ENCODE measurements around the gene CCN6. TPM values are rescaled to one million over a fixed set of nuclear protein-coding genes. Genes with fewer than 3 reads are reported as not detected.
A peak's percentile ranks its signal among the peaks of the same experiment; 100 is the strongest.

Gene CCN6
- total and polyA plus RNA-seq, 7 donors = not detected

GRCh38 chr6:112106562-112106961 lies 52.7 kb downstream of the CCN6 start:
- TF ChIP-seq EP300 (IDR thresholded peaks at IDR 0.05) (no peak), CTCF (IDR thresholded peaks at IDR 0.05) (no peak), POLR2A (IDR thresholded peaks at IDR 0.05) (no peak), POLR2AphosphoS5 (IDR thresholded peaks at IDR 0.05) (peak in 1 of 4 donors; percentile 34)
- Histone ChIP-seq H3K36me3 (peaks cover 10 to 55% (median 23%) of the 10 kb centered on the region in 4 donors), H3K4me1 (no peaks in the 10 kb centered on the region), H3K9me3 (no peaks in the 10 kb centered on the region), H3K4me3 (no peak overlapping the region), H3K27ac (no peak overlapping the region), H3K27me3 (no peaks in the 10 kb centered on the region)
- intact Hi-C loops (cut with DNase I) = no loop called here
- DNase-seq = no peak
- WGBS, 2 donors = 71 to 86% methylated on average over 2 of the region's 2 CpGs

GRCh38 chr6:112109262-112109661 lies 55.4 kb downstream of the CCN6 start:
- Histone ChIP-seq H3K27me3 (no peaks in the 10 kb centered on the region), H3K4me1 (no peaks in the 10 kb centered on the region), H3K27ac (peak overlapping the region in 2 of 4 donors; percentile 16 to 47), H3K36me3 (peaks cover 19 to 82% (median 46%) of the 10 kb centered on the region in 4 donors), H3K9me3 (no peaks in the 10 kb centered on the region), H3K4me3 (no peak overlapping the region)
- WGBS, 2 donors = 70 to 80% methylated on average over 9 of the region's 9 CpGs
- TF ChIP-seq CTCF (IDR thresholded peaks at IDR 0.05) (no peak), POLR2A (IDR thresholded peaks at IDR 0.05) (no peak), EP300 (IDR thresholded peaks at IDR 0.05) (no peak), POLR2AphosphoS5 (IDR thresholded peaks at IDR 0.05) (peak in 2 of 4 donors; percentile 13 to 30)
- intact Hi-C loops (cut with DNase I) = no loop called here
- DNase-seq = peak; percentile 64

GRCh38 chr6:112113431-112113830 lies 59.5 kb downstream of the CCN6 start:
- no peak for TF ChIP-seq EP300 (IDR thresholded peaks at IDR 0.05)
- Histone ChIP-seq H3K4me3 (no peak overlapping the region), H3K4me1 (peaks cover 0 to 8% (median 6%) of the 10 kb centered on the region in 4 donors), H3K36me3 (peaks cover 26 to 100% (median 52%) of the 10 kb centered on the region in 4 donors), H3K9me3 (no peaks in the 10 kb centered on the region), H3K27me3 (no peaks in the 10 kb centered on the region), H3K27ac (no peak overlapping the region)
- WGBS, 2 donors = 65 to 80% methylated on average over 3 of the region's 3 CpGs
- intact Hi-C loops (cut with DNase I) = no loop called here
- no peak for DNase-seq

- Histone ChIP-seq H3K27ac (no peak overlapping the region), H3K4me1 (peaks cover 0 to 8% (median 6%) of the 10 kb centered on the region in 4 donors), H3K27me3 (no peaks in the 10 kb centered on the region), H3K9me3 (no peaks in the 10 kb centered on the region), H3K36me3 (peaks cover 29 to 100% (median 51%) of the 10 kb centered on the region in 4 donors), H3K4me3 (no peak overlapping the region)
- TF ChIP-seq CTCF (IDR thresholded peaks at IDR 0.05) (no peak), EP300 (IDR thresholded peaks at IDR 0.05) (no peak), POLR2AphosphoS5 (IDR thresholded peaks at IDR 0.05) (no peak), POLR2A (IDR thresholded peaks at IDR 0.05) (no peak)
- intact Hi-C loops (cut with DNase I) = no loop called here
- no peak for DNase-seq
Measured at GRCh38 chr6:112113918-112114317, 60.0 kb downstream of the CCN6 start.

- DNase-seq = no peak
- 85 to 94% methylated on average over 3 of the region's 3 CpGs for WGBS, 2 donors
- no peak for TF ChIP-seq POLR2AphosphoS5 (IDR thresholded peaks at IDR 0.05)
- TF ChIP-seq EP300 (IDR thresholded peaks at IDR 0.05) = no peak
- Histone ChIP-seq H3K27ac (no peak overlapping the region), H3K4me3 (no peak overlapping the region), H3K36me3 (peaks cover 37 to 100% (median 57%) of the 10 kb centered on the region in 4 donors), H3K4me1 (peaks cover 0 to 8% (median 6%) of the 10 kb centered on the region in 4 donors), H3K9me3 (no peaks in the 10 kb centered on the region), H3K27me3 (no peaks in the 10 kb centered on the region)
- intact Hi-C loops (cut with DNase I) = no loop called here
Measured at GRCh38 chr6:112114577-112115223, 60.8 kb downstream of the CCN6 start.

All from sigmoid colon (tissue), 7 donors.